ENCODE results near the gene CPLX4. TPM values are rescaled to one million over a fixed set of nuclear protein-coding genes. Genes with fewer than 3 reads are reported as not detected.

Gene CPLX4
- total RNA-seq, 1 experiment from 2014 or later, result not detected

DNA sequence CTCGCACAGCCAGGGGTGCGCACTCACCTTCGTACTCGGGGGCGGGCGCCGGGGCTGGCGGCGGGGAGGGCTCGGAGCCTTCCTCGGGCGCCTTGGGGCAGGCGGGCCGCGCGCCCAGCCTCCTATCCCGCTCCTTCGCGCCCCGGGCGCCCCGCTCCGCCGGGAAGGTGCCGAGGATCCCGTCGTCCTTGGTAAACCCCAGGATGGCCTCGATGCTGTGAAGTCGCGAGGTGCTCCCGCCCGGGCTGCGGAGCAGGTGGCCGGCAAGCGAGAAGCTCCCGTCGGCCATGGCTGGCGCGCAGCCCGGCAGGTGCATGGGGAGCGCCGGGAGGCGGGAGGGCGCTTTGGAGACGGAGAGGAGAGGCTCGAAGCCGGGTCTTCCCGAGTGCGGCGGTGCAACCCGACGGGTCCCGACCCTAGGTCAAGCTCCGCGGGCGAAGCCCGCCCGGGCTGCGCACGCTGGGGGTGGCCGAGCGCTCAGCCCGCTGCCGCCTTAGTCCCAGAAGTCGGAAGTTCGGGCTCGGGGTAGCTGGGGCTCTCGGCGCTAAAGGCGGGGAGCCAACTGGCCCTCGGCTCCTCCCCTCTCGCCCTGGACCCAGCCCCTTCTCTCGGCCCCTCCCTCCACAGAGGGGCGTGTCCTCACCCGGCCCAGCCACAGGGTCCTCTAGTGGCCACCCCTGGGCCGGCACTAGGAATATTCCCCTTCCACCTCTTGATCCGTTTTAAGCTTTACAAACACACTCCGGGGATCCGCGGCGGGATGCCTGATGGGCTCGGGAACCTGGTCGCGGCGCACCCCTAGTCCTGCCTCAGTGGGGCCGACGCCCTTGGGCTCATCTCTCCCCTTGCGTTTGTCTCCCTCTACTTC lies 45.3 kb downstream of the CPLX4 start, which contains the start of gene RAX (continued):
- TF ChIP-seq IRF2 (CRISPR knock-in tag; IDR thresholded peaks at IDR 0.05; ENCODE audit: borderline replicate concordance, low read depth), result peak; percentile 84; the same call in 1 of the 2 replicates
- TF ChIP-seq, protein P1, sequence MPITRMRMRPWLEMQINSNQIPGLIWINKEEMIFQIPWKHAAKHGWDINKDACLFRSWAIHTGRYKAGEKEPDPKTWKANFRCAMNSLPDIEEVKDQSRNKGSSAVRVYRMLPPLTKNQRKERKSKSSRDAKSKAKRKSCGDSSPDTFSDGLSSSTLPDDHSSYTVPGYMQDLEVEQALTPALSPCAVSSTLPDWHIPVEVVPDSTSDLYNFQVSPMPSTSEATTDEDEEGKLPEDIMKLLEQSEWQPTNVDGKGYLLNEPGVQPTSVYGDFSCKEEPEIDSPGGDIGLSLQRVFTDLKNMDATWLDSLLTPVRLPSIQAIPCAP (CRISPR knock-in tag; IDR thresholded peaks at IDR 0.05), result peak; percentile 93; the same call in 1 of the 2 replicates
- TF ChIP-seq, protein P2, sequence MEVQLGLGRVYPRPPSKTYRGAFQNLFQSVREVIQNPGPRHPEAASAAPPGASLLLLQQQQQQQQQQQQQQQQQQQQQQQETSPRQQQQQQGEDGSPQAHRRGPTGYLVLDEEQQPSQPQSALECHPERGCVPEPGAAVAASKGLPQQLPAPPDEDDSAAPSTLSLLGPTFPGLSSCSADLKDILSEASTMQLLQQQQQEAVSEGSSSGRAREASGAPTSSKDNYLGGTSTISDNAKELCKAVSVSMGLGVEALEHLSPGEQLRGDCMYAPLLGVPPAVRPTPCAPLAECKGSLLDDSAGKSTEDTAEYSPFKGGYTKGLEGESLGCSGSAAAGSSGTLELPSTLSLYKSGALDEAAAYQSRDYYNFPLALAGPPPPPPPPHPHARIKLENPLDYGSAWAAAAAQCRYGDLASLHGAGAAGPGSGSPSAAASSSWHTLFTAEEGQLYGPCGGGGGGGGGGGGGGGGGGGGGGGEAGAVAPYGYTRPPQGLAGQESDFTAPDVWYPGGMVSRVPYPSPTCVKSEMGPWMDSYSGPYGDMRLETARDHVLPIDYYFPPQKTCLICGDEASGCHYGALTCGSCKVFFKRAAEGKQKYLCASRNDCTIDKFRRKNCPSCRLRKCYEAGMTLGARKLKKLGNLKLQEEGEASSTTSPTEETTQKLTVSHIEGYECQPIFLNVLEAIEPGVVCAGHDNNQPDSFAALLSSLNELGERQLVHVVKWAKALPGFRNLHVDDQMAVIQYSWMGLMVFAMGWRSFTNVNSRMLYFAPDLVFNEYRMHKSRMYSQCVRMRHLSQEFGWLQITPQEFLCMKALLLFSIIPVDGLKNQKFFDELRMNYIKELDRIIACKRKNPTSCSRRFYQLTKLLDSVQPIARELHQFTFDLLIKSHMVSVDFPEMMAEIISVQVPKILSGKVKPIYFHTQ (CRISPR knock-in tag; IDR thresholded peaks at IDR 0.05), result no peak
- TF ChIP-seq ZNF423 (CRISPR knock-in tag; IDR thresholded peaks at IDR 0.05), result peak; percentile 81
- TF ChIP-seq ZNF219 (CRISPR knock-in tag; IDR thresholded peaks at IDR 0.05; ENCODE audit: borderline replicate concordance), result peak; percentile 81; the same call in 1 of the 2 replicates
- peak; percentile 95; the same call in 1 of the 2 replicates for TF ChIP-seq TCF7 (CRISPR knock-in tag; IDR thresholded peaks at IDR 0.05; ENCODE audit: low read depth)
- TF ChIP-seq FOXK1 (CRISPR knock-in tag; IDR thresholded peaks at IDR 0.05), result peak; percentile 89
- TF ChIP-seq, protein P3, sequence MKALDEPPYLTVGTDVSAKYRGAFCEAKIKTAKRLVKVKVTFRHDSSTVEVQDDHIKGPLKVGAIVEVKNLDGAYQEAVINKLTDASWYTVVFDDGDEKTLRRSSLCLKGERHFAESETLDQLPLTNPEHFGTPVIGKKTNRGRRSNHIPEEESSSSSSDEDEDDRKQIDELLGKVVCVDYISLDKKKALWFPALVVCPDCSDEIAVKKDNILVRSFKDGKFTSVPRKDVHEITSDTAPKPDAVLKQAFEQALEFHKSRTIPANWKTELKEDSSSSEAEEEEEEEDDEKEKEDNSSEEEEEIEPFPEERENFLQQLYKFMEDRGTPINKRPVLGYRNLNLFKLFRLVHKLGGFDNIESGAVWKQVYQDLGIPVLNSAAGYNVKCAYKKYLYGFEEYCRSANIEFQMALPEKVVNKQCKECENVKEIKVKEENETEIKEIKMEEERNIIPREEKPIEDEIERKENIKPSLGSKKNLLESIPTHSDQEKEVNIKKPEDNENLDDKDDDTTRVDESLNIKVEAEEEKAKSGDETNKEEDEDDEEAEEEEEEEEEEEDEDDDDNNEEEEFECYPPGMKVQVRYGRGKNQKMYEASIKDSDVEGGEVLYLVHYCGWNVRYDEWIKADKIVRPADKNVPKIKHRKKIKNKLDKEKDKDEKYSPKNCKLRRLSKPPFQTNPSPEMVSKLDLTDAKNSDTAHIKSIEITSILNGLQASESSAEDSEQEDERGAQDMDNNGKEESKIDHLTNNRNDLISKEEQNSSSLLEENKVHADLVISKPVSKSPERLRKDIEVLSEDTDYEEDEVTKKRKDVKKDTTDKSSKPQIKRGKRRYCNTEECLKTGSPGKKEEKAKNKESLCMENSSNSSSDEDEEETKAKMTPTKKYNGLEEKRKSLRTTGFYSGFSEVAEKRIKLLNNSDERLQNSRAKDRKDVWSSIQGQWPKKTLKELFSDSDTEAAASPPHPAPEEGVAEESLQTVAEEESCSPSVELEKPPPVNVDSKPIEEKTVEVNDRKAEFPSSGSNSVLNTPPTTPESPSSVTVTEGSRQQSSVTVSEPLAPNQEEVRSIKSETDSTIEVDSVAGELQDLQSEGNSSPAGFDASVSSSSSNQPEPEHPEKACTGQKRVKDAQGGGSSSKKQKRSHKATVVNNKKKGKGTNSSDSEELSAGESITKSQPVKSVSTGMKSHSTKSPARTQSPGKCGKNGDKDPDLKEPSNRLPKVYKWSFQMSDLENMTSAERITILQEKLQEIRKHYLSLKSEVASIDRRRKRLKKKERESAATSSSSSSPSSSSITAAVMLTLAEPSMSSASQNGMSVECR (CRISPR knock-in tag; IDR thresholded peaks at IDR 0.05; ENCODE audit: borderline replicate concordance), result peak; percentile 94
- TF ChIP-seq, protein P4, sequence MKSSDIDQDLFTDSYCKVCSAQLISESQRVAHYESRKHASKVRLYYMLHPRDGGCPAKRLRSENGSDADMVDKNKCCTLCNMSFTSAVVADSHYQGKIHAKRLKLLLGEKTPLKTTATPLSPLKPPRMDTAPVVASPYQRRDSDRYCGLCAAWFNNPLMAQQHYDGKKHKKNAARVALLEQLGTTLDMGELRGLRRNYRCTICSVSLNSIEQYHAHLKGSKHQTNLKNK (CRISPR knock-in tag; IDR thresholded peaks at IDR 0.05), result no peak
- TF ChIP-seq CREM (CRISPR knock-in tag; IDR thresholded peaks at IDR 0.05), result peak; percentile 68; the same call in 1 of the 2 replicates
- TF ChIP-seq JUN (CRISPR knock-in tag; IDR thresholded peaks at IDR 0.05), result peak; percentile 95
- 0 out of 2 replicates have a peak, but pooled peaks have one; percentile 51 for TF ChIP-seq FOXJ3 (CRISPR knock-in tag; IDR thresholded peaks at IDR 0.05; ENCODE audit: borderline replicate concordance)
- TF ChIP-seq EMX1 (CRISPR knock-in tag; IDR thresholded peaks at IDR 0.05), result no peak
- no peak for TF ChIP-seq HMGA2 (CRISPR knock-in tag; IDR thresholded peaks at IDR 0.05)

DNA sequence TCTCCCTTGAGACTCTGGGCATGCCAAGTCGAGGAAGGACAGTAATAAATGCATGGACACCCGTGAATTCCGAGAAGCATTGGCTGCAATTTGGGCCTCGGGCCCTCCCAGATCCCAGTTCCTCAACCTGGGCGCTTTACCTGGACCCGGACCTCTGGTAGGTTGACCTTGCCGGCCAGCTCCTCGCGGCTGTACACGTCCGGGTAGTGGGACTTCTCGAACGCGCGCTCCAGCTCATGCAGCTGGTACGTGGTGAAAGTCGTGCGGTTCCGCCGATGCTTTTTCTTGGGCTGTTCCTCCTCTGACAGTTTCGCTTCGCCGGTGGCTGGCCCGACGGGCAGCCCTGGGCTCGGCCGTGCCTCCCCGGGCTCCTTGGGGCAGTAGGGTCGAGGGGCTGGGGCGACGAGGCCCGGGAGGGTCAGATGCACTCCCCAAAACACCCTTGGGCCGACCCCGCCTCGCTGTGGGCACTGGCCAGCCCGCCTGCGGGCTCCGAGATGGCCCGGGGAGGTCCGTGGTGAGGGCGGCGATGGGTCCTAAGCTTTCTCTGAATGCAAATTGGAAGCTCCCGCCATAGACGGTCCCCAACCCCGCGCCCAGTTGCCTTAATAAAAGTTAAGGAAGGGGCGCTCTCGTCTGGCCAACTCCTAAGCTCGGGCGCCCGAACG lies 46.1 kb downstream of the CPLX4 start:
- ChIA-PET POLR2A (interaction anchor here (1.2 to 1.5 kb wide), 2 partner anchors 8 to 36 kb away, joined by 4 to 12 read pairs; no protein-coding TSS in a partner anchor), CTCF (interaction anchor here (0.8 to 3.9 kb wide), 12 partner anchors 8 to 504 kb away, joined by 3 to 28 read pairs (median 6); partner anchors contain the start of genes CCBE1, CPLX4 and GRP)
- DNase-seq (ENCODE audit: low spot score) (peak; percentile 43), ATAC-seq (no peak)
- H3K27ac Mint-ChIP-seq, result no peak overlapping the region
- no peaks in the 10 kb centered on the region for H3K9me3 Mint-ChIP-seq
- H3K4me1 Mint-ChIP-seq, result peaks cover 60% of the 10 kb centered on the region
- peak overlapping the region; percentile 54 for H3K4me3 Mint-ChIP-seq
- peaks cover 97% of the 10 kb centered on the region for H3K27me3 Mint-ChIP-seq (ENCODE audit: low read depth)
- H3K36me3 Mint-ChIP-seq, result no peaks in the 10 kb centered on the region
- no peak for TF ChIP-seq STAT6 (CRISPR knock-in tag; conservative IDR thresholded peaks at IDR 0.05; ENCODE audit: low read depth)
- no peak for TF ChIP-seq CREB1 (CRISPR knock-in tag; IDR thresholded peaks at IDR 0.05)
- no peak for TF ChIP-seq ZNF138 (CRISPR knock-in tag; conservative IDR thresholded peaks at IDR 0.05)
- TF ChIP-seq ZNF317 (CRISPR knock-in tag; IDR thresholded peaks at IDR 0.05; ENCODE audit: borderline replicate concordance, low read depth), result no peak
- no peak for TF ChIP-seq NFE2L1 (CRISPR knock-in tag; IDR thresholded peaks at IDR 0.05)
- TF ChIP-seq, protein P5, sequence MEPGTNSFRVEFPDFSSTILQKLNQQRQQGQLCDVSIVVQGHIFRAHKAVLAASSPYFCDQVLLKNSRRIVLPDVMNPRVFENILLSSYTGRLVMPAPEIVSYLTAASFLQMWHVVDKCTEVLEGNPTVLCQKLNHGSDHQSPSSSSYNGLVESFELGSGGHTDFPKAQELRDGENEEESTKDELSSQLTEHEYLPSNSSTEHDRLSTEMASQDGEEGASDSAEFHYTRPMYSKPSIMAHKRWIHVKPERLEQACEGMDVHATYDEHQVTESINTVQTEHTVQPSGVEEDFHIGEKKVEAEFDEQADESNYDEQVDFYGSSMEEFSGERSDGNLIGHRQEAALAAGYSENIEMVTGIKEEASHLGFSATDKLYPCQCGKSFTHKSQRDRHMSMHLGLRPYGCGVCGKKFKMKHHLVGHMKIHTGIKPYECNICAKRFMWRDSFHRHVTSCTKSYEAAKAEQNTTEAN (CRISPR knock-in tag; IDR thresholded peaks at IDR 0.05), result no peak
- no peak for TF ChIP-seq FOXP1 (CRISPR knock-in tag; IDR thresholded peaks at IDR 0.05; ENCODE audit: borderline replicate concordance)
